ENCODE data around the gene C12orf57. TPM values are rescaled to one million over a fixed set of nuclear protein-coding genes. Genes with fewer than 3 reads are reported as not detected.

C12orf57 gene
- polyA plus RNA-seq, 1 donor (not counting 4 experiments of a cell fraction or from before 2014, with no cell fraction given) = 137 TPM

DNA sequence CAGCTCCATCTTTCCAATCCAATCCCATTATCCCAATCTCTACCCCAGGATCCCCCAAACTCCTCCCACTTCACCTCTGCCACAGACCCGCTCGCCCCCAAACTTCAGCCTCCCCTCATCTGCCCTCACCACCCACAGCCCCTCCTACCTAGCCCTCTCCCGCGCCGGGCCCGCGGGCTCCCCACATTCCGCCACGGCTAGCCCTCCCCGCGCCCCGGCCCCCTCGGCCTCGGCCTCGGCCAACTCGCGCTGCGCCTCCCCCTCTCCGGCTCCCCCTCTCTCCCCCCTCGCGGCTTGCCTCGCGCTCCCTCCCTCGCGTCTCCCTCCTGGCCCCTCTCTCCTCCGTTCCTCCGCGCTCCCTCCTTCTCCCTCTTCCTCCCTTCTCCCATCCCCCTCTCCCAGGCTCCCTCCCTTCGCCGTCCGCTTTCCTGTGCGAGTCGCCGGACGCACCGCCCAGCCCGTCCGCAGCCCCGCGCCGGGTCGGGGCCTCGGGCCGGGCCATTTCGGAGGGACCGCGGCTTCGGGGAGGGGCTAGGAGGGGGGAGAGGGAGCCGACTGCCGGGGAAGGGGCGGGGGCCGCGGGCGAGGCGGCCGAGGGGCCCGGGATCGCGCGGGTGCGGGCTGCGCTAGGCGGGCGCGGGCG is 16.3 kb upstream of the C12orf57 start, which contains the start of gene ATN1:
ATN1 (plus strand) TSS at position 581 of the 643 bp plus-strand sequence. CDS start 6,043 bp downstream, outside the sequence.
- Histone ChIP-seq H3K36me3 (ENCODE audit: control insufficient read depth in 2 of 2, extremely low read depth in 1 of 2, insufficient read depth in 2 of 2, low read length in 2 of 2) (peaks cover 0 to 3% of the 10 kb centered on the region in 2 experiments), H4K20me1 (ENCODE audit: control insufficient read depth, extremely low read depth, insufficient read depth, low read length) (peaks cover 4% of the 10 kb centered on the region), H3K27ac (ENCODE audit: control insufficient read depth, insufficient read depth, low read length) (peak within 1 kb of the TSS; percentile 77), H3K79me2 (ENCODE audit: control insufficient read depth, insufficient read depth, low read length) (peaks cover 42% of the 10 kb centered on the region), H3K9ac (ENCODE audit: control insufficient read depth, extremely low read depth, insufficient read depth, low read length) (peak within 1 kb of the TSS; percentile 83), H3K4me1 (ENCODE audit: control insufficient read depth, extremely low read depth, insufficient read depth, low read length) (peaks cover 42% of the 10 kb centered on the region), H3K4me2 (ENCODE audit: control insufficient read depth, extremely low read depth, insufficient read depth, low read depth, low read length) (peak within 1 kb of the TSS; percentile 95), H3K27me3 (ENCODE audit: control insufficient read depth, extremely low read depth, insufficient read depth, low read length) (no peaks in the 10 kb centered on the region), H3K9me3 (ENCODE audit: control insufficient read depth, low read depth, low read length) (no peaks in the 10 kb centered on the region), H3K4me3 (ENCODE audit: control insufficient read depth in 2 of 3, extremely low read depth in 1 of 3, insufficient read depth in 2 of 3, low read depth in 1 of 3, low read length in 3 of 3) (peak within 1 kb of the TSS; percentile 69 to 91 (median 84)), H3K9me1 (ENCODE audit: control insufficient read depth, extremely low read depth, insufficient read depth, low read length) (peaks cover 3% of the 10 kb centered on the region), H2AFZ (ENCODE audit: control insufficient read depth, low read length) (peak within 1 kb of the TSS; percentile 69)
- no peak for TF ChIP-seq EZH2 (IDR thresholded peaks at IDR 0.05; ENCODE audit: low read length)
- TF ChIP-seq, protein P1, sequence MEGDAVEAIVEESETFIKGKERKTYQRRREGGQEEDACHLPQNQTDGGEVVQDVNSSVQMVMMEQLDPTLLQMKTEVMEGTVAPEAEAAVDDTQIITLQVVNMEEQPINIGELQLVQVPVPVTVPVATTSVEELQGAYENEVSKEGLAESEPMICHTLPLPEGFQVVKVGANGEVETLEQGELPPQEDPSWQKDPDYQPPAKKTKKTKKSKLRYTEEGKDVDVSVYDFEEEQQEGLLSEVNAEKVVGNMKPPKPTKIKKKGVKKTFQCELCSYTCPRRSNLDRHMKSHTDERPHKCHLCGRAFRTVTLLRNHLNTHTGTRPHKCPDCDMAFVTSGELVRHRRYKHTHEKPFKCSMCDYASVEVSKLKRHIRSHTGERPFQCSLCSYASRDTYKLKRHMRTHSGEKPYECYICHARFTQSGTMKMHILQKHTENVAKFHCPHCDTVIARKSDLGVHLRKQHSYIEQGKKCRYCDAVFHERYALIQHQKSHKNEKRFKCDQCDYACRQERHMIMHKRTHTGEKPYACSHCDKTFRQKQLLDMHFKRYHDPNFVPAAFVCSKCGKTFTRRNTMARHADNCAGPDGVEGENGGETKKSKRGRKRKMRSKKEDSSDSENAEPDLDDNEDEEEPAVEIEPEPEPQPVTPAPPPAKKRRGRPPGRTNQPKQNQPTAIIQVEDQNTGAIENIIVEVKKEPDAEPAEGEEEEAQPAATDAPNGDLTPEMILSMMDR (optimal IDR thresholded peaks at IDR 0.05 in 1 of 3, IDR thresholded peaks at IDR 0.05 in 1 of 3, conservative IDR thresholded peaks at IDR 0.05 in 1 of 3; ENCODE audit: extremely low read depth in 1 of 3, insufficient read depth in 2 of 3, low read length in 3 of 3) = no peak
- FAIRE-seq (no peak), DNase-seq (ENCODE audit: low read depth, low spot score) (no peak)
- dilution Hi-C loops (cut with MboI; ENCODE audit: extremely low pct_ligation_motif_present, low sequenced_read_pairs) = no loop called here

DNA sequence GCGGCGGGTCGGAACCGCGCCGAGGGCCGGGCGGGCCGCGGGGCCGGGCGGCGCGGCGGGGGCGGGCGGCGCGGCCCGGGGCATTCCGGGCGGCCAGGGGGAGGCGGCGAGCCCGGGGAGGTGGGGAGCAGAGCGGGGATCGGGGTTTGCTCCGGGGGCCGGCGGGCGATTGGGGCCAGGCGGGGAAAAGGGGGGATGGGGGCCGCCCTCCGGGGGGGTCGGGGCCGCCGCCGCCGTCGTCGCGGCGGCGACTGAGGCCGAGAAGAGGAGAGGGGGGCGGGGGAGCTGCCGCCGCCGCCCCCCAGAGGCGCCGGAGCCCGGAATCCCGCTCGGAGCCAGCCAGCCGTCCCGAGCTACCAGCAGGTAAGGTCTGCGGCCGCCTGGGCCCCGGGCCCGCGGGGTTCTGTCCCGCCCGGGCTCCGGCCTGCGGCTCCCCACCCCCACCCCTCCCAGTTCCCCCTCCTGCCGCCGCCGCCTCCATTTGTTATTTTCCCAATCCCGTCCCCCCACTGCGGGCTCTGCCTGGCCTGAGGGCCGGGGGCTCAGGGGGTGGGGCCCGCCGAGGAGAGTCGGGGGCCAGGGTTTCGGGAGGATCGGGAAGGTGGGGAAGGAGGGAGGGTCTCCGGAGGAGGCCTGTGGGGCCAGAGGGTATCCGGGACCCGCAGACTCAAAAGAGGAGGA is 15.7 kb upstream of the C12orf57 start:
- H4K20me1 ChIP-seq (ENCODE audit: control insufficient read depth, extremely low read depth, insufficient read depth, low read length) = peaks cover 4% of the 10 kb centered on the region
- peak overlapping the region; percentile 95 for H3K4me2 ChIP-seq (ENCODE audit: control insufficient read depth, extremely low read depth, insufficient read depth, low read depth, low read length)
- no peak for FAIRE-seq
- H3K4me1 ChIP-seq (ENCODE audit: control insufficient read depth, extremely low read depth, insufficient read depth, low read length) = peaks cover 42% of the 10 kb centered on the region
- no peak overlapping the region for H2AFZ ChIP-seq (ENCODE audit: control insufficient read depth, low read length)
- no peak for DNase-seq (ENCODE audit: low read depth, low spot score)
- peaks cover 46% of the 10 kb centered on the region for H3K79me2 ChIP-seq (ENCODE audit: control insufficient read depth, insufficient read depth, low read length)
- H3K27me3 ChIP-seq (ENCODE audit: control insufficient read depth, extremely low read depth, insufficient read depth, low read length) = no peaks in the 10 kb centered on the region
- H3K9me1 ChIP-seq (ENCODE audit: control insufficient read depth, extremely low read depth, insufficient read depth, low read length) = peaks cover 3% of the 10 kb centered on the region
- dilution Hi-C loops (cut with MboI; ENCODE audit: extremely low pct_ligation_motif_present, low sequenced_read_pairs) = no loop called here
- H3K4me3 ChIP-seq (ENCODE audit: control insufficient read depth in 2 of 3, extremely low read depth in 1 of 3, insufficient read depth in 2 of 3, low read depth in 1 of 3, low read length in 3 of 3) = peak overlapping the region; percentile 64 to 91 (median 69)
- H3K36me3 ChIP-seq (ENCODE audit: control insufficient read depth in 2 of 2, extremely low read depth in 1 of 2, insufficient read depth in 2 of 2, low read length in 2 of 2) = peaks cover 0 to 3% of the 10 kb centered on the region in 2 experiments
- no peaks in the 10 kb centered on the region for H3K9me3 ChIP-seq (ENCODE audit: control insufficient read depth, low read depth, low read length)
- peak overlapping the region; percentile 81 for H3K9ac ChIP-seq (ENCODE audit: control insufficient read depth, extremely low read depth, insufficient read depth, low read length)
- peak overlapping the region; percentile 34 for H3K27ac ChIP-seq (ENCODE audit: control insufficient read depth, insufficient read depth, low read length)
- TF ChIP-seq, protein P1 (optimal IDR thresholded peaks at IDR 0.05 in 1 of 3, IDR thresholded peaks at IDR 0.05 in 1 of 3, conservative IDR thresholded peaks at IDR 0.05 in 1 of 3; ENCODE audit: extremely low read depth in 1 of 3, insufficient read depth in 2 of 3, low read length in 3 of 3) = no peak
- no peak for TF ChIP-seq EZH2 (IDR thresholded peaks at IDR 0.05; ENCODE audit: low read length)
